GM21619 (cell line): ENCODE data around the gene AMFR.

Experiments
- ATAC-seq: cut with Tn5 transposase; IDR thresholded peaks from one replicate; pipeline ENCODE4 v1.9.1; 2021; ENCODE audit not compliant: unreplicated experiment

AMFR gene

DNA sequence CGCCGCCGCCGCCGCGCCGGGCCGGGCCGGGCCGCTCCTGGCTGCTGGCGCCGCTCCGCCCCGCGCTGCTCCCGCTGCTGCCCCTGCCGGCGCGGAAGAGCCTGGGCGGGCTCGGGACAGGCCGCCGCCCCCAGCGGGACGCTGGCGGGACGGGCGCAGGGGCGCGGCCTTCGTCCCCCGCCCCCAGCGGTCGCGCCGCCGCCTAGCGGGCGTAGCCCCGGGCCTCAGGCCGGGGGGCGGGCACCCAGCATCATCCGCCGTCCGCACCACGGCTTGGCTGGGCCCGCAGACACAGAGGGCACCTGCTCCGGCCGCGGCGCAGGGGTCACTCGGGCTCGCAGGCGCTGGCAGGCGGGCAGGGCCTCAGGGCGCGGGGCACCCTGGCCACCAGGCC lies at the start of gene AMFR:
Gene AMFR, minus strand, starts transcription at position 107 of the 394 bp plus-strand sequence. CDS start 218 bp downstream, outside the sequence.
- peak; percentile 71 for ATAC-seq

DNA sequence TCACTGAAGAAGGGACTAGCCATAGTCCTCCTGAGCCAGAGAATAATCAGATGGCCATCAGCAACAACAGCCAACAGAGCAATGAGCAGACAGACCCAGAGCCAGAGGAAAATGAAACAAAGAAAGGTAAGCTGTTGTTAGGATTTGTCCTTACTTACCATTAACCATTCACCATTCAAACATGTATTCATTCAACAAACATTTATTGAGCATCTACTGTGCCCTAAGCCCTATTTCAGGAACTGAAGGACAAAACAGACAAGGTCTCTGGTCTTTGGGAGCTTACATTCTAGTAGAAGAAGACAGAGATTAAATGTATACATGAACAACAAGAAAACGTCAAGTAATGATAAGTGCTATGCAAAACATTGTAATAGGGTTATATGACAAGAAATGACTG lies 45.3 kb upstream of the AMFR start:
- ATAC-seq: no peak

DNA sequence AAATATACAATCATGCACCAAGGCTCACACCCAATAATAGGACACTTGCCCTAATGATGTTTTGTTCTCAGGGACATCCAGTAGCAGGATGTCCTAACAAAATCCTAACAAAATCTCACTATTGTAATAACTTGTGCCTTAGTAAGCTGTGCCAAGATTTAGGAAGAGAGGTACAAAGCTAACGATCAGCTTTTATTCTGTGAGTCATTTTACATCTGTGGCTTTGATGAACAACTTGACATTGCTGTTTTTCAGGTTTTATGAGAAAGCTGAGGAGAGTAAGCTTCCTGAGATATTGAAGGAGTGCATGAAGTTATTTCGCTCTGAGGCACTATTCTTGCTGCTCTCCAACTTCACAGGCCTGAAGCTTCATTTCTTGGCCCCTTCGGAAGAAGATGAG lies 44.9 kb upstream of the AMFR start:
- no peak for ATAC-seq

DNA sequence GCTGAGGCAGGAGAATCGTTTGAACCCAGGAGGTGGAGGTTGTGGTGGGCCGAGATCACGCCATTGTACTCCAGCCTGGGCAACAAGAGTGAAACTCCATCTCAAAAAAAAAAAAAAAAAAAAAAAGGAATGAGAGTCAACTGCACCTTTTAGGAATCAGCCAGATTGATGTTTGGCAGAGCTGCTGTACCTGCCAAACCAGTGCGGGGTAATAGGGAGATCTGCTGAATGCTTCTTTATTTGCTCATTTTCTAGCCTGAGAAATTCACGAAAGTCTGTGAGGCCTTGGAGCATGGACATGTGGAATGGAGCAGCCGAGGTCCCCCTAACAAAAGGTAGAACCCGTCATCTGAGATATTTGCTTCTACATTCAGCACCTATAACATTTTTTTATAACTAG lies 44.4 kb upstream of the AMFR start:
- ATAC-seq: no peak

DNA sequence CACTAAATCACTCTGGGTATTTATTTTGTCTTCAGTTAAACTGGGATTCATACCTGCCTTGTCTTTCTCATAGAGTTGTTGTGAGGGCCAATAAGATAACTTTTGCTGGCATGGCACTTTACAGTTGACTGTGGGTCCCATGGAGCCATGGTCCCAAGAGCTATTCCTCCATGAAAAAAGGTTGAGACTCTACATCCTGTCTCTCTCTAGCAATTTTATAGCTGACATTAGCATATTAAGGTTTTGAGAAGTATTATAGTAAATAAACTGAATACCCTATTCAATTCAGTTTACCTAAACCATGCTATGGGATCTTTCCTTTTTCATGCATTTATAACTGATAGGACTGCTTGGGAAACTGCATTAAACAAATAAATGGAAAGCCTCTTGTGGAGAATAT lies 43.5 kb upstream of the AMFR start:
- no peak for ATAC-seq

DNA sequence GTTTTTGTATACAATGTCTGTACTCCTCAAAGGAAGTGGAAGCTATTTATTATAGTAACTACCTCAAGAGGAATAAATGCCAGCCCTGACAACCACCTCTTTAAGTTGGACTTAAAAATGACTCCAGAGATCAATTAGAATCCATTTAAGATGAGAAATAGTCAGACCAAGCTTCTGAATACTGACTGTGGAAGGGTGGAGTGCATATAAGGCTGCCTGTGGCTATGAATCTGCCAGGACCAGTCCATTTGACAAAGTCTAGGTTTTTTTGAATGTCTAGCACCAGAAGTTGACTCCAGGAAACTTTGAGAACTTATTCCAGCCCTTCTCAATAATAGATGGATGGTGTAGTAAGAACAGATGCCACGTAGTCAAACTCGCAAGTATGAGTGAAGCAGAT lies 41.0 kb upstream of the AMFR start:
- ATAC-seq: no peak

DNA sequence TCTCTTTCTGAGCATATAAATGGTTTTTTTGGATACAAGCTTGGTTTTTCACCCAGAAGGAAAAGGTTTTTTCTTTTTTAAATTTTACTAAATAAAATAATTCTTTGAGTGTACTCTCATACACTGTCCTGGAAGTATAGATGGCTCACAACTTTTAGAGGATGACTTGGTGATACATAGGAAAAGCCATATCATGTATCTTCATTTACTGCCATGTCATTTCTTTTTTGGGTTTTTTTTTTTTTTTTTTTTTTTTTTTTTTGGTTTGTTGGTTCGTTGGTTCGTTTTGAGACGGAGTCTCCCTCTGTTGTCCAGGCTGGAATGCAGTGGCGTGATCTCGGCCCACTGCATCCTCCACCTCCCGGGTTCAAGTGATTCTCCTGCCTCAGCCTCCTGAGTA lies 37.8 kb upstream of the AMFR start:
- ATAC-seq: no peak

DNA sequence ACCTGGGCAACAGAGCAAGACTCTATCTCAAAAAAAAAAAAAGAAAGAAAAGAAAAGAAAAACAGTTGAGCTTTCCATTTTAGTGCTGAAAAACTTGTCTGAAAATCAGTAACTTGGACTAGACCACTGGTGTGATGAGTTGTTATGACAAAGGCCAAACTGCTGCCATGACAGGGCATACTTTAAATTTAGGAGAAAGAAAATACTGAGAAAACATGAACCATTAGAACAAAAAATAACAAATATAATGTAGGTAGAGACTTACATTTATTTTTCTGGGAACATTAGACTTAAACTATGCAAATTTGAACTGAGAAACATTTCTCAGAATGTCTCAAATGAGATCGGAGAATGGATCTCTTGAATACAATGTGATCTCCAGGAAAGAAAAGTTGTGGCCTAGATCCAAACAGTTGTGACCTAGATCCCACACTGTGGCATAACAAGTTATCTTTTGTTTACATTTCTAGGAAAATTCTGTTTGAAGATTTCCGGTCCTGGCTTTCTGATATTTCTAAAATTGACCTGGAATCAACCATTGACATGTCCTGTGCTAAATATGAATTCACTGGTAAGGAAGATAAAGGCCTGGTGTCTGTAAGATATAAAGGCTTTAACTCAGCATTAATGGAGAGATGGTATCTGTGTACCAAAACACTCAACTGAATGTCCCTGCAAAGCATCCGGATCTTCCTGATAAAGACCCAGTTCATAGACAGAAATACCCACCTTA lies 36.9 kb upstream of the AMFR start:
- no peak for ATAC-seq

DNA sequence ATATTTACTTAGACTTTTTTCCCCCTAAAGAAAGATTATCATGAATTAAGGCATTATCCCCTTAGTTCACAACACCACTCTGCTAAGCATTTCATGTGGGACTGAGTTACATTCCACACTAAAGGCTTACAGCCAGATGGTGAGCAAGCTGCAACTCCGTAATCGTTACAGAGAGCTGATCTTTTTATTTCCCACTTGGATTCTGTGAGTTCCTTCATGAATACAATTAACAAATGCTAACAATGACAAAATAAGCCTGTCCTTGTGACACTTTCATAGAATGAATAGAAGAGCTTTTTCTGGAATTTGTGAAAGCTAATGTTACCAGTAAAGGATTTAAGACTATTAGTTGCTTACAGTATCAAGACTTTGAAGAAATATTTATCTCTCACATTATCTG lies 34.8 kb upstream of the AMFR start:
- no peak for ATAC-seq

DNA sequence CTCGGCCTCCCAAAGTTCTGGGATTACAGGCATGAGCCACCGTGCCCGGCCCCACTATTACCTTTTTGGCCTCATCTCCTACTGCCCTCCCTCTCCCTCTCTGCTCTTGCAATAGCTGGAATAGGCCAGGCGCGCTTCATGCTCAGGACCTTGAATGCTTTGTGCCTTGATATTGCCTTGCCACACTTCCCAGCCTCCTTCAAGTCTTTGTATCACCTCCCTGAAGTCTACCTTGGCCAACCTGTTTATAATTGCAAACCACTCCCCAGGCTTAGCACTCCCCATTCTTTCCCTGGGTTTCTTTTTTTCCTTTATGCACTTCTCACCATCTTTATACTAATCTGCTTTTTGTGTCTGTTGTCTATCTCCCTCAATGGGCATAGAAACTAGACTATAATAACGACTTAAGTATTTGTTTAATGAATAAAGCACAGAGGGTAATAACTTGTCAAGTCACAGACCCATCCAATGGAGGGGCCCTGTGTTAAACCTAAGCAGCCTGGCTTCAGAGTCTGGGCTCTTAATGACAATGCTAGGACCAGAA lies 32.7 kb upstream of the AMFR start:
- ATAC-seq: no peak

DNA sequence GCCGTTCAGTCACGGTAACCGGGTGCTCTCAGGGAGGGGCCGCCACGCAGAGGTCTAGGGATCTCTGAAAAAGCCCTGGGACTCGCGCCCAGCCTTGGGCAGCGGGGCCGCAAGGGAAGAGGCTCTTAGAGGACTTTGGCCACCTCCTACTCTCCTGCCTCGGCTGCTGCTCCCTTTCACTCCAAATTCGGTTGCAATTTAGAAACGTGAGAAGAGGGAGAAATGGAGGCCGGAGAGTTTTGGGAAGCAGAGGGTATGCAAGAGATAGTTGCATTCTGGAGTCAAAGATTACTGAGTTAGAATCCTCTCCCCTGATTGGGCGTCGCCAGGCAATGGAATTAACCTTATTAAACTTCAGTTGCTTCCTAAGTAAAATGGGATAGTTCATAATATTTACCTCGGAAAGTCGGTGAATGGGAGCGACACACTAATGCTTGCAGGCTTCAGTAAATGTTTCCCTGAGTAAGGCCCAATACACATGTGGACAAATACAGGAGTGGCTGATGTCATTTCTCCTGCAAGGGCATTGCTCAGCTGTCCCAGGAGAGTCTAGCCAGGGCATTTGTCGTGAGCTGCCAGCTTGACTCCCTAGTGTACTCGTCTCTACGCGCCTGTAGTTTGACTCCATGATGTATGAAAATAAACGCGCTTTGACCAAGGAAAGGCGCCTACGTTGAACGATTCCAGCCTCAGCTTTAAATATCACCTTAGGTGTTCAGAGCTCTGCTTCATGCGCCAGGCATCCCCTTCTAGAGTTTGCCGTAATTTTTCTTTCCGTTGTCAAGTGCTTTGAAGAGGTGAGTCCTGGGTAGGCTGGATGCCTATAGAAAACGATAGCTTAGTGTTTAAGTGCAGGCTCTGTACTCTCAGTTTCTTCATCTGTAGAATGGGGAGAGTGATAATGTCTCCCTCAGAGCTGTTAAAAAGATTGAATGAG lies 26.7 kb upstream of the AMFR start:
- ATAC-seq: peak; percentile 34

DNA sequence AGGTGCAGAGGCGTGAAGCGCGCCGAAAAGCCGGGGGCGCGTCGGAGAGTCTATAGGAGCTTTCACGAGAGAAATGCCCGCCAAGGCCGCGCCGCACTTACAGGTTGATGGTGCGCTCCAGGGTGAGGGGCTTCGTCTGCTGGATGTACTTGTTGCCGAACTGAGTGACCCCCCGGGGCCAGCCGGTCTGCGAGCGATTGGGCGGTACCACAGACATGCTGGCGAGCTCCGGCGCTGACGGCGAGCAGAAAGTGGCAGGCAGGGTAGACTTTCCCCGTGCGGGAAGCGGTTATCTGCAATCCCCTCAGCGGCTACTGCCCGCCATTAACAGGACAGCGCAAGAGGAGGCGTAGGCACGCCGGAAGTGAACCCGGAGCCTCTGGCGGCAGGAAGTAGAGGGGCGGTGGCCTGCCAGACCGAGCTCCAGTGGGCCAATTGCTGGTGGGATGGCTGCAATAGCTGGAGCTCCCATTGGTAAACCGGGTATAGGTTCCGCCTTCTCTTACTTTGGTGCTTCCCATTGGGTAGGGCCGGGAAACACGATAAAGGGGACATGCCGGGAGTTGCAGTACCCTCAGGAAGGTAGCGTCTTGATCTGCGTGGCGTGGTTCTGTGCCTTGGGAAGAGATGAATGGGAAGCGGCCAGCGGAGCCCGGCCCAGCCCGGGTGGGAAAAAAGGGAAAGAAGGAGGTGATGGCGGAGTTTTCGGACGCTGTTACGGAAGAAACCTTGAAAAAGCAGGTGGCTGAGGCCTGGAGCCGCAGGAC lies 25.8 kb upstream of the AMFR start, which contains the start of the genes NUDT21 and OGFOD1:
Gene NUDT21, minus strand, starts transcription at position 347 of the 767 bp plus-strand sequence. Its CDS starts 130 bp downstream, at position 217.
Gene OGFOD1, plus strand, starts transcription at position 569 of the 767 bp plus-strand sequence. Its CDS starts 59 bp downstream, at position 628.
- ATAC-seq: peak; percentile 98

DNA sequence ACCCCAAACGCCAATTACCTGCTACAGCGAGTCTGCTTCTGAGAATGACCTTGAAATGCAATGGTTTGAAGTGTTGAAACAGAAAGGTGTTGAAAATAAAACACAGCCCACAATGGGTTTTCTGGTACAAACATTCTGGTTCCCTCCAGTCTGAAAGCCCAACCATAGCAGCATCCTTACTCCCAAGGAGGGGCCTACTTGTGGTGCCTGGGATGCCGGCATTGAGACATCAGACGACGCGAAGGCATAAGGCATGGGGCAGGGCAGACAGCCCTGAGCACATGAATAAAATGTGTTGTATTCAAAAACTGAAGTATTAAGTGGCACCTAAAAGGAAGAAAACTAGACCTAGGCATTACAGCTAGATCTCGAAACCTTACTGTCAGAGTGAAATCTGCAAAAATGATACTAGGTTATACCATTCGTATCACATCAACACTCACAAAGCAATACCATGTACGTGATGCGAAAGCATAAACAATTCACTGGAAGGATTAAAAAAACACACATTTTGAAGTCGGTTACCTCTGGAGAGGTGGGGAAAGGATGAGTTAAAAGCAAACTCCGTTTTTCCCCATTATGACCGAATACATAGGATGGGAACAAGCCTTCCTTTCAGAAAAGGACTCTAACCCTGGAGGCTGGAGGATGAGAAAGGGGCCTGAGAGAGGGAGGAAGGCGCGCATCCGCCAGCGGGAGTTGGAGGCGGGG lies 25.1 kb upstream of the AMFR start:
- ATAC-seq: peak; percentile 27

DNA sequence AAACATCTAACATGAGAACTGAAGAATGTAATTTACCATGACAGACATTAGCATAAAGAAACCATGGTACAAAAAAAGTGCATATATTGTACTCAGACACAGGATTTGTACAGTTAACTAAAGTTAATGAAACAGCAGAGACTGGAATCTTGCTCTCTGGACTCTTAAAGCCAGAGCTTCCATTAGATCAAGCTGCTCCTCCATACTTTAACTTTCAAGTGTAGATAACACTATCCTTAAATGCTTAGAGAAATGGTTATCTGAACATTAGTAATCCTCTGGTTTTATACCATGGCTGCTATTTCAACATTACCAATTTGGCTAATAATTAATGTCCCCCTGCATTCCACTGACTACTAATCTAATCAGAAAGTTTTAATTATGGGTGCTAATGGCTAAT lies 22.7 kb upstream of the AMFR start:
- ATAC-seq: no peak

DNA sequence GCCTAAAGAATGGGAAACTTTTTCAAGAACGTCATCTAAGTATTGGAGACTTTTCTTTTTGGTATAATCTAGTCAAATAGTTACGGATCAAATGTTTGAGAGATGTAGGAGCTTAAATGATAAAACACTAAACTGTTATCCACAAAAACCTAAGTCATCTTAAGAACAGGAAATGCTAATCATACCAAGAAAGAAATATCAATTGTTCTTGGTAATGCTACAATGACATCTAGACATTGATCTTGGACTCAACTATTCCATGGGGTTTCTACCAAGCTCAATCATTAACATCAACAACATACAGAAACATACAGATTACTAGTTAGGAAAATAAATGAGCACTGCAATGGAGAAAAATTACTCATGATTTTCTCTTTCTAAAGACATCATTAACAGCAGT lies 21.9 kb upstream of the AMFR start:
- no peak for ATAC-seq

DNA sequence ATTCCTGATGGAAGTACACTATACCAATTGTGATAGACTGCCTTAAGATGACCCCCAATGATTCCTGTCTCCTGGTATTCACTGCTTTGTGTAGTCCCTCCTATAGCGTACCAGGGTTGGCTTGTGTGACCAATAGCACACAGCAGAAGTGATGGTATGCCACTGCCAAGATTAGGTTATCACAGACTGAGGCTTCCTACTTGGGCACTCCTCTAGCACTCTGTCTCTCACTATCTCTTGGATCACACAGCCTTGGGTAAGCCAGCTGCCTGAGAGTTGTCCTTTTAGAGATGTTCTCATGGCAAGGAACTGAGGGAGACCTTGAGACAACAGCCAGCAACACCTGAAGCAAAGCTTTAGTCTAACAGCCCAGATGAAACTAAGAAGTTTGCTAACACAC lies 12.7 kb upstream of the AMFR start:
- no peak for ATAC-seq

DNA sequence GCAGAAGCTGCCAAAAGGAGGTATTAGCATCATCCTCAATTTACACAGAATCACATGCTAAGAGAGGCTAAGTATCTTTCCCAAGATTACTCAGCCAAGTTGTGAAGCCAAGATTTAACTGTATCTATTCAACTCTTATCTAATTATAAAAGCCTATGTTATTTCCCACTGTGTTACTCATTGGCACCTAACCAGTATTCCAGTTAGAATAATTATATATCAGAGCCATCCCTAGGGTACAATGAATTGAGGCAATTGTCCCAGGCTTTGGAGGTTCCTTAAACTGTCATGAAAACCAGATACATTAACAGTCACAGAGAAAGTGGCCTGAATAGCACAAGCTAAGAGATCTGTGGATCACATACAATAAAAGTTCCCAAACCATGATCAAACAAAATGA lies 10.9 kb upstream of the AMFR start:
- no peak for ATAC-seq

DNA sequence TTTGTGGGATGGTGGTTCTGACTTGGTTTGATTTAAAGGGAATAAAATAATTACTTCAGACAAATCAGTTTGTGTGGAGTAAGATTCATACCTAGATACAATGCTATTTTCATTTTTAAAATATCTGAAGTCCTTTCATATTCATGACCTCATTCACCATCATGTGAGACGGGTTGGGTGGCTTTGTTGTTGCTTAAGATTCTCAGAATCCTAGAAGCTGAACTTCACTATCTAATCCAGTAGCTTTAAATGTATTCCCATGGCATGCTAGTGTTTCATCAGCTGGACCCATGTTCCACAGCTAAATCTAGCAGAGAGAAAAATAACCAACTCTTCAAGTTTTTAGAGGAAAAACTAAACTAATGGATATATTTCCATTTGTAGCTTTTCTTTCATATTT lies 2.7 kb upstream of the AMFR start:
- ATAC-seq: no peak

DNA sequence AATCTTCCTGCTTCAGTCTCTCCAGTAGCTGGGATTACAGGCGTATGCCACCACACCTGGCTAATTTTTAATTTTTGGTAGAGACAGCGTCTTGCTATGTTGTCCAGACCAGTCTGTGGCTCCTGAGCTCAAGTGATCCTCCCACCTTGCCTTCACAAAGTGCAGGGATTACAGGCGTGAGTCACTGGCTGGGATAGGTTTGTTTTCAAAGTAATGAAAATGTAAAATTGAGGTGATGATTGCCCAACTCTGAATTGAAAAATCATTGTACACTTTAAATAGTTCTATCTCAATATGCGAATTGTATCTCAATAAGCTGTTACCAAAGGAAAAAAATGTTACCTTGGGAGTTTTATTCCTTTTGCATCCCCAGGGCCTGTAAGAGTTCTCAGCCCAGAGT lies 1.2 kb upstream of the AMFR start:
- ATAC-seq: no peak

DNA sequence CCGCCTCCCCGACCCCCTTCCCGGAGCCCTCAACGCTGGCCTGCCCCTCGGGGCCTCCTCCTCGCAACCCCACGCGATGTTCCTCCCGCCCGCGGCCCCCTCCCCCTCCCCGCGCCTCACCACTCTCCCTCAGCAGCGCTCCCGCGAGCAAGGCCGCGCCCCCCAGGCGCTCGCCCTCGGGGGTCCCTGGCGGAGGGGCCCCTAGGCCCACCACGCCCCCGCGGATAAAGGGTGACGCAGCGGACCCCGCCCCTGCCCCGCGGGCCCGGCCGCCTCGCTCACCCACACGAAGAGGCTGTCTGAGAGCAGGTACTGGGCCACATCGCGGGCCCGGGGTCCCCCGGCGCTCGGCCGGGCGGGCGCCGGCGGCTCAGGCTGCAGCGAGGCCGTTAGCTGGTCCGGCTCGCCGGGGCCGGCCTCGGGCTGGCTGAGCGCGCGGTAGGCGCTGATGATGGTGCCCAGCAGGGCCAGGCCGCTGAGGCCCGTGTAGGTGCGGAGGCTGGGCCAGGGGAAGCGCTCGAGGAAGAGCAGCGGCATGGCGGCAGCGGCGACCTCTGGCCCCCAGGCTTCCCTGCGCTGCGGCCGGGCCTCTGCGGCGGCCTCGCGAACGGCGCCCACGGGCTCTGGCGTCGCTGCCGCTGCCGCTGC lies 430 bp downstream of the AMFR start:
- peak; percentile 21 for ATAC-seq
